ENCODE data around the gene THY1. TPM values are rescaled to one million over a fixed set of nuclear protein-coding genes. Genes with fewer than 3 reads are reported as not detected.

Gene THY1
- polyA plus RNA-seq, 1 donor from 2014 or later, result 98.3 TPM

GRCh38 chr11:119412072-119412471 lies 10.9 kb downstream of the THY1 start:
- no peak overlapping the region for H2AFZ ChIP-seq (ENCODE audit: low read depth, low read length)
- H3K4me3 ChIP-seq (ENCODE audit: low read length), result no peak overlapping the region
- no peaks in the 10 kb centered on the region for H3K9me2 ChIP-seq (ENCODE audit: insufficient read depth, low read length)
- no peaks in the 10 kb centered on the region for H3K36me3 ChIP-seq (ENCODE audit: insufficient read depth, low read length)
- H3K4me2 ChIP-seq (ENCODE audit: low read length), result no peak overlapping the region
- H4K20me1 ChIP-seq (ENCODE audit: insufficient read depth), result no peaks in the 10 kb centered on the region
- no peak for TF ChIP-seq EP300 (conservative IDR thresholded peaks at IDR 0.05; ENCODE audit: poor library complexity, severe bottlenecking)
- H3F3A ChIP-seq (ENCODE audit: insufficient read depth, low read length, poor library complexity, severe bottlenecking), result no peaks in the 10 kb centered on the region
- no peak overlapping the region for H3K9ac ChIP-seq (ENCODE audit: low read length)
- no peak overlapping the region for H3K27ac ChIP-seq (ENCODE audit: low read length)
- H3K9me3 ChIP-seq (ENCODE audit: low read length), result no peaks in the 10 kb centered on the region
- H3K27me3 ChIP-seq (ENCODE audit: insufficient read depth, low read depth, low read length), result no peaks in the 10 kb centered on the region
- no peaks in the 10 kb centered on the region for H3K79me2 ChIP-seq (replicated peaks; ENCODE audit: insufficient read depth, low read length)

- Histone ChIP-seq H4K20me1 (ENCODE audit: insufficient read depth) (no peaks in the 10 kb centered on the region), H3K9me3 (ENCODE audit: low read length) (no peaks in the 10 kb centered on the region), H3K27ac (ENCODE audit: low read length) (no peak overlapping the region), H3K9me2 (ENCODE audit: insufficient read depth, low read length) (no peaks in the 10 kb centered on the region), H2AFZ (ENCODE audit: low read depth, low read length) (no peak overlapping the region), H3K79me2 (replicated peaks; ENCODE audit: insufficient read depth, low read length) (no peaks in the 10 kb centered on the region), H3K27me3 (ENCODE audit: insufficient read depth, low read depth, low read length) (no peaks in the 10 kb centered on the region), H3F3A (ENCODE audit: insufficient read depth, low read length, poor library complexity, severe bottlenecking) (no peaks in the 10 kb centered on the region), H3K36me3 (ENCODE audit: insufficient read depth, low read length) (no peaks in the 10 kb centered on the region), H3K4me2 (ENCODE audit: low read length) (no peak overlapping the region), H3K9ac (ENCODE audit: low read length) (no peak overlapping the region), H3K4me3 (ENCODE audit: low read length) (no peak overlapping the region)
- TF ChIP-seq RAD21 (conservative IDR thresholded peaks at IDR 0.05) (no peak), EZH2 (IDR thresholded peaks at IDR 0.05; ENCODE audit: borderline replicate concordance, insufficient read depth, low read length, poor library complexity, severe bottlenecking) (no peak), TAF1 (IDR thresholded peaks at IDR 0.05; ENCODE audit: low read depth) (no peak), SMC3 (conservative IDR thresholded peaks at IDR 0.05; ENCODE audit: poor library complexity) (no peak), MXI1 (conservative IDR thresholded peaks at IDR 0.05; ENCODE audit: poor library complexity, severe bottlenecking) (no peak)
- TF ChIP-seq, protein P1, sequence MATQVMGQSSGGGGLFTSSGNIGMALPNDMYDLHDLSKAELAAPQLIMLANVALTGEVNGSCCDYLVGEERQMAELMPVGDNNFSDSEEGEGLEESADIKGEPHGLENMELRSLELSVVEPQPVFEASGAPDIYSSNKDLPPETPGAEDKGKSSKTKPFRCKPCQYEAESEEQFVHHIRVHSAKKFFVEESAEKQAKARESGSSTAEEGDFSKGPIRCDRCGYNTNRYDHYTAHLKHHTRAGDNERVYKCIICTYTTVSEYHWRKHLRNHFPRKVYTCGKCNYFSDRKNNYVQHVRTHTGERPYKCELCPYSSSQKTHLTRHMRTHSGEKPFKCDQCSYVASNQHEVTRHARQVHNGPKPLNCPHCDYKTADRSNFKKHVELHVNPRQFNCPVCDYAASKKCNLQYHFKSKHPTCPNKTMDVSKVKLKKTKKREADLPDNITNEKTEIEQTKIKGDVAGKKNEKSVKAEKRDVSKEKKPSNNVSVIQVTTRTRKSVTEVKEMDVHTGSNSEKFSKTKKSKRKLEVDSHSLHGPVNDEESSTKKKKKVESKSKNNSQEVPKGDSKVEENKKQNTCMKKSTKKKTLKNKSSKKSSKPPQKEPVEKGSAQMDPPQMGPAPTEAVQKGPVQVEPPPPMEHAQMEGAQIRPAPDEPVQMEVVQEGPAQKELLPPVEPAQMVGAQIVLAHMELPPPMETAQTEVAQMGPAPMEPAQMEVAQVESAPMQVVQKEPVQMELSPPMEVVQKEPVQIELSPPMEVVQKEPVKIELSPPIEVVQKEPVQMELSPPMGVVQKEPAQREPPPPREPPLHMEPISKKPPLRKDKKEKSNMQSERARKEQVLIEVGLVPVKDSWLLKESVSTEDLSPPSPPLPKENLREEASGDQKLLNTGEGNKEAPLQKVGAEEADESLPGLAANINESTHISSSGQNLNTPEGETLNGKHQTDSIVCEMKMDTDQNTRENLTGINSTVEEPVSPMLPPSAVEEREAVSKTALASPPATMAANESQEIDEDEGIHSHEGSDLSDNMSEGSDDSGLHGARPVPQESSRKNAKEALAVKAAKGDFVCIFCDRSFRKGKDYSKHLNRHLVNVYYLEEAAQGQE (IDR thresholded peaks at IDR 0.05; ENCODE audit: borderline replicate concordance), result no peak
These were observed 12.5 kb downstream of the THY1 start for GRCh38 chr11:119410501-119410900.

GRCh38 chr11:119409731-119410130 lies 13.2 kb downstream of the THY1 start:
- no peak for TF ChIP-seq EZH2 (IDR thresholded peaks at IDR 0.05; ENCODE audit: borderline replicate concordance, insufficient read depth, low read length, poor library complexity, severe bottlenecking)
- TF ChIP-seq, protein P2, sequence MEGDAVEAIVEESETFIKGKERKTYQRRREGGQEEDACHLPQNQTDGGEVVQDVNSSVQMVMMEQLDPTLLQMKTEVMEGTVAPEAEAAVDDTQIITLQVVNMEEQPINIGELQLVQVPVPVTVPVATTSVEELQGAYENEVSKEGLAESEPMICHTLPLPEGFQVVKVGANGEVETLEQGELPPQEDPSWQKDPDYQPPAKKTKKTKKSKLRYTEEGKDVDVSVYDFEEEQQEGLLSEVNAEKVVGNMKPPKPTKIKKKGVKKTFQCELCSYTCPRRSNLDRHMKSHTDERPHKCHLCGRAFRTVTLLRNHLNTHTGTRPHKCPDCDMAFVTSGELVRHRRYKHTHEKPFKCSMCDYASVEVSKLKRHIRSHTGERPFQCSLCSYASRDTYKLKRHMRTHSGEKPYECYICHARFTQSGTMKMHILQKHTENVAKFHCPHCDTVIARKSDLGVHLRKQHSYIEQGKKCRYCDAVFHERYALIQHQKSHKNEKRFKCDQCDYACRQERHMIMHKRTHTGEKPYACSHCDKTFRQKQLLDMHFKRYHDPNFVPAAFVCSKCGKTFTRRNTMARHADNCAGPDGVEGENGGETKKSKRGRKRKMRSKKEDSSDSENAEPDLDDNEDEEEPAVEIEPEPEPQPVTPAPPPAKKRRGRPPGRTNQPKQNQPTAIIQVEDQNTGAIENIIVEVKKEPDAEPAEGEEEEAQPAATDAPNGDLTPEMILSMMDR (IDR thresholded peaks at IDR 0.05; ENCODE audit: poor library complexity, severe bottlenecking), result no peak
- no peak for TF ChIP-seq EP300 (conservative IDR thresholded peaks at IDR 0.05; ENCODE audit: poor library complexity, severe bottlenecking)
- TF ChIP-seq RAD21 (conservative IDR thresholded peaks at IDR 0.05), result no peak
- TF ChIP-seq SMC3 (conservative IDR thresholded peaks at IDR 0.05; ENCODE audit: poor library complexity), result no peak
- TF ChIP-seq, protein P1 (IDR thresholded peaks at IDR 0.05; ENCODE audit: borderline replicate concordance), result no peak
- TF ChIP-seq TAF1 (IDR thresholded peaks at IDR 0.05; ENCODE audit: low read depth), result no peak
- TF ChIP-seq MXI1 (conservative IDR thresholded peaks at IDR 0.05; ENCODE audit: poor library complexity, severe bottlenecking), result no peak
- no peak for TF ChIP-seq POLR2AphosphoS5 (IDR thresholded peaks at IDR 0.05)
- H3K9me3 ChIP-seq (ENCODE audit: low read length), result no peaks in the 10 kb centered on the region
- H3K36me3 ChIP-seq (ENCODE audit: insufficient read depth, low read length), result no peaks in the 10 kb centered on the region

More at GRCh38 chr11:119409731-119410130, 13.2 kb downstream of the THY1 start:
- Histone ChIP-seq H3K79me2 (replicated peaks; ENCODE audit: insufficient read depth, low read length) (no peaks in the 10 kb centered on the region), H3F3A (ENCODE audit: insufficient read depth, low read length, poor library complexity, severe bottlenecking) (no peaks in the 10 kb centered on the region), H3K4me3 (ENCODE audit: low read length) (no peak overlapping the region), H3K9me2 (ENCODE audit: insufficient read depth, low read length) (no peaks in the 10 kb centered on the region), H3K27me3 (ENCODE audit: insufficient read depth, low read depth, low read length) (no peaks in the 10 kb centered on the region), H3K27ac (ENCODE audit: low read length) (no peak overlapping the region), H2AFZ (ENCODE audit: low read depth, low read length) (no peak overlapping the region), H3K4me2 (ENCODE audit: low read length) (no peak overlapping the region), H3K9ac (ENCODE audit: low read length) (no peak overlapping the region), H4K20me1 (ENCODE audit: insufficient read depth) (no peaks in the 10 kb centered on the region)
